ENCODE results near the gene ZBTB42. TPM values are rescaled to one million over a fixed set of nuclear protein-coding genes. Genes with fewer than 3 reads are reported as not detected.

Gene ZBTB42
- total RNA-seq, 1 experiment from 2014 or later = 16.5 TPM

DNA sequence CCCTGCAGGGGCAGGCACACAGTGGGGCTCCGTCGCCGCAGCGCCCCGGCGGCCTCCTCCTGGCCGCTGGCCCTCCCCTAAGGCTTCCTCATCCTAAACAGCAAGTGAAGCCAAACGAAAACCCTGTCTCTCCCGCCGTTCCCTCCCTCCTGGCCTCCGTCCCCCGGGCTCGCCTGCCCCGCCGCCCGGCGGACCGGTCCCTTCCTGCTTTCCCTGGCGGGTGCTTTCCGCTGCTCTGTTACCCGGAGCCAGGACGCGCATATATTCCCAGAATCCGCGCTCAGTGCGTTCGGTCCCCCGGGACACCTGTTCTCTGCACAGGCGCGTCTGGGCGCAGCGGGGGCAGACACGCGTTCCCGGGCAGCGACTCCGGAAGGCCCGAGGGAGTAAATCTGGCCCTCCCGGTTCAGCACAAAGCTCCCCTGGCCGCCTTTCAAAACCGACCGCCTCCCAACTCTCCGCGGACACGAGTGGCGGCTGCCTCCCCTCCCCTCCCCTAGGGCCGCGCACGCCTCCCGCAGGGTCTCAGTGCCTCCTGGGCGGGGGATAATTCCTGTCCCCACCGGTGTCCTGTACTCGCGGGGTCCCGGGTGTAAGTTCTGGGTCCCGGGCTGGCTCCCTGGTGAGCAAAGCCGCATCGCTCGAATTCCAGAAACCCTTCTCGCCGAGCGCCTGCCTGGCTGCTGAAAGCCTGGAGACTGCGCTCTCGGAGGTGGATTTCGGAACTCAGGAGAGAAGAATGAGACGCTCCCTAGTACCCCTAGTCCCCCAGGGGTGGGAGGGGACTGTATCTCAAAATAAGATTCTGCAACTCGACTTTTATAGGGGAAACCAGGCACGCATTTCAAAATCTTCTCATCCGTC, 42.8 kb downstream of the ZBTB42 start:
- no peak for TF ChIP-seq TCF7L2 (IDR thresholded peaks at IDR 0.05; ENCODE audit: low read depth, low read length)
- TF ChIP-seq SIN3A (IDR thresholded peaks at IDR 0.05; ENCODE audit: borderline replicate concordance, insufficient read depth, low read depth, low read length) = no peak
- TF ChIP-seq POLR2AphosphoS5 (IDR thresholded peaks at IDR 0.05; ENCODE audit: low read depth, low read length) = no peak
- TF ChIP-seq, protein P1, sequence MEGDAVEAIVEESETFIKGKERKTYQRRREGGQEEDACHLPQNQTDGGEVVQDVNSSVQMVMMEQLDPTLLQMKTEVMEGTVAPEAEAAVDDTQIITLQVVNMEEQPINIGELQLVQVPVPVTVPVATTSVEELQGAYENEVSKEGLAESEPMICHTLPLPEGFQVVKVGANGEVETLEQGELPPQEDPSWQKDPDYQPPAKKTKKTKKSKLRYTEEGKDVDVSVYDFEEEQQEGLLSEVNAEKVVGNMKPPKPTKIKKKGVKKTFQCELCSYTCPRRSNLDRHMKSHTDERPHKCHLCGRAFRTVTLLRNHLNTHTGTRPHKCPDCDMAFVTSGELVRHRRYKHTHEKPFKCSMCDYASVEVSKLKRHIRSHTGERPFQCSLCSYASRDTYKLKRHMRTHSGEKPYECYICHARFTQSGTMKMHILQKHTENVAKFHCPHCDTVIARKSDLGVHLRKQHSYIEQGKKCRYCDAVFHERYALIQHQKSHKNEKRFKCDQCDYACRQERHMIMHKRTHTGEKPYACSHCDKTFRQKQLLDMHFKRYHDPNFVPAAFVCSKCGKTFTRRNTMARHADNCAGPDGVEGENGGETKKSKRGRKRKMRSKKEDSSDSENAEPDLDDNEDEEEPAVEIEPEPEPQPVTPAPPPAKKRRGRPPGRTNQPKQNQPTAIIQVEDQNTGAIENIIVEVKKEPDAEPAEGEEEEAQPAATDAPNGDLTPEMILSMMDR (IDR thresholded peaks at IDR 0.05) = no peak
- TF ChIP-seq, protein P2, sequence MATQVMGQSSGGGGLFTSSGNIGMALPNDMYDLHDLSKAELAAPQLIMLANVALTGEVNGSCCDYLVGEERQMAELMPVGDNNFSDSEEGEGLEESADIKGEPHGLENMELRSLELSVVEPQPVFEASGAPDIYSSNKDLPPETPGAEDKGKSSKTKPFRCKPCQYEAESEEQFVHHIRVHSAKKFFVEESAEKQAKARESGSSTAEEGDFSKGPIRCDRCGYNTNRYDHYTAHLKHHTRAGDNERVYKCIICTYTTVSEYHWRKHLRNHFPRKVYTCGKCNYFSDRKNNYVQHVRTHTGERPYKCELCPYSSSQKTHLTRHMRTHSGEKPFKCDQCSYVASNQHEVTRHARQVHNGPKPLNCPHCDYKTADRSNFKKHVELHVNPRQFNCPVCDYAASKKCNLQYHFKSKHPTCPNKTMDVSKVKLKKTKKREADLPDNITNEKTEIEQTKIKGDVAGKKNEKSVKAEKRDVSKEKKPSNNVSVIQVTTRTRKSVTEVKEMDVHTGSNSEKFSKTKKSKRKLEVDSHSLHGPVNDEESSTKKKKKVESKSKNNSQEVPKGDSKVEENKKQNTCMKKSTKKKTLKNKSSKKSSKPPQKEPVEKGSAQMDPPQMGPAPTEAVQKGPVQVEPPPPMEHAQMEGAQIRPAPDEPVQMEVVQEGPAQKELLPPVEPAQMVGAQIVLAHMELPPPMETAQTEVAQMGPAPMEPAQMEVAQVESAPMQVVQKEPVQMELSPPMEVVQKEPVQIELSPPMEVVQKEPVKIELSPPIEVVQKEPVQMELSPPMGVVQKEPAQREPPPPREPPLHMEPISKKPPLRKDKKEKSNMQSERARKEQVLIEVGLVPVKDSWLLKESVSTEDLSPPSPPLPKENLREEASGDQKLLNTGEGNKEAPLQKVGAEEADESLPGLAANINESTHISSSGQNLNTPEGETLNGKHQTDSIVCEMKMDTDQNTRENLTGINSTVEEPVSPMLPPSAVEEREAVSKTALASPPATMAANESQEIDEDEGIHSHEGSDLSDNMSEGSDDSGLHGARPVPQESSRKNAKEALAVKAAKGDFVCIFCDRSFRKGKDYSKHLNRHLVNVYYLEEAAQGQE (IDR thresholded peaks at IDR 0.05; ENCODE audit: insufficient read depth in 1 of 2, low read depth in 2 of 2, low read length in 1 of 2) = no peak
- DNase-seq (ENCODE audit: low read depth, low spot score) (no peak), ATAC-seq (peak; percentile 55)
- in situ Hi-C loops (cut with HindIII; ENCODE audit: low pct_unique_long_range_greater_than_20kb, low sequenced_read_pairs) (no loop called here), intact Hi-C loops (cut with micrococcal nuclease; ENCODE audit: unreplicated experiment) (no loop called here)
- Histone ChIP-seq H3K9me3 (ENCODE audit: control insufficient read depth, insufficient read depth, low read depth, low read length) (no peaks in the 10 kb centered on the region), H3K27ac (ENCODE audit: low read length) (no peak overlapping the region), H3K27me3 (ENCODE audit: control insufficient read depth, insufficient read depth, low read length) (peaks cover 2% of the 10 kb centered on the region; the same call in 1 of the 2 replicates), H3K4me3 (ENCODE audit: low read depth in 2 of 2, low read length in 2 of 2) (no peak overlapping the region), H3K36me3 (ENCODE audit: control insufficient read depth, insufficient read depth, low read length) (no peaks in the 10 kb centered on the region), H3K4me1 (ENCODE audit: control insufficient read depth, insufficient read depth, low read length) (no peaks in the 10 kb centered on the region)
- POLR2A ChIA-PET = no interaction called here
- CTCF ChIA-PET = no interaction called here
- BruUV-seq (replicated peaks) = no TSS peak

DNA sequence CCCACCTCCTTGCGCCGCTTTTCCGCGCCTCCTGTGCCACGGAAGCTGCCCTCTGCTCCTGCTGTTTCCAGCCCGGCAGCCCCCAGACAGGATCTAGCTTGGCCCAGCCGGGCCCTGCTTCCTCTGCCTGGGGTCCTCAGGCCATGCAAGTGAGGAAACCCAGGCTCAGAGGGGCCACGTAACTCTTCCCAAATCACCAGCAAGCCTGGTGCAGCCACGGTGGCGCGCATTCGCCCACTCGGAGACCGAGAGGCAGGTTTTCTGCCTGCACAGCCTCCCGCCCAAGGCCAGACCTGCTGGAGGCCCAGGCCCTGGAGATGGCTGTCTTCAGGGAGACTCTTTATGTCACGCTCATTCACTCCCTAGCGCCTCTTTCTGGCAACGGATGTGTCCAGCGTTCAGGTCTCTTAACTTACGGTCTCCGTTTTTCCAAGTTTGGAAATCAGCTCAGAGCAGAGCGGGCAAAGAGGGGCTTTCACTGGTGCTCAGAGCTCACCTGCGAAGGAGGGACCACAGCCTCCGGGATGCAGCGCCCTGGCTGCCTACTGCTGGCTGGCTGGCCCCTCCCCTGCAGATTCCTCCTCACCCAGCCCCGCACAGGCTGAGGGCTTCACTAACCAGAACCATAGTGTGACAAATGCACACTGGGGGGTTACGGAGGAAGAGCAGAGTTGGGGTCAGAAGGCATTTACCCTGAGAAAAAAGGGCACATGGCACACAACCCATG, 43.6 kb downstream of the ZBTB42 start:
- Histone ChIP-seq H3K4me3 (ENCODE audit: low read depth in 2 of 2, low read length in 2 of 2) (no peak overlapping the region), H3K36me3 (ENCODE audit: control insufficient read depth, insufficient read depth, low read length) (no peaks in the 10 kb centered on the region), H3K9me3 (ENCODE audit: control insufficient read depth, insufficient read depth, low read depth, low read length) (no peaks in the 10 kb centered on the region), H3K27ac (ENCODE audit: low read length) (no peak overlapping the region), H3K4me1 (ENCODE audit: control insufficient read depth, insufficient read depth, low read length) (no peaks in the 10 kb centered on the region), H3K27me3 (ENCODE audit: control insufficient read depth, insufficient read depth, low read length) (peaks cover 2% of the 10 kb centered on the region; the same call in 1 of the 2 replicates)
- ChIA-PET CTCF (no interaction called here), POLR2A (no interaction called here)
- TF ChIP-seq, protein P1 (IDR thresholded peaks at IDR 0.05) = no peak
- TF ChIP-seq TCF7L2 (IDR thresholded peaks at IDR 0.05; ENCODE audit: low read depth, low read length) (no peak), SIN3A (IDR thresholded peaks at IDR 0.05; ENCODE audit: borderline replicate concordance, insufficient read depth, low read depth, low read length) (no peak), POLR2AphosphoS5 (IDR thresholded peaks at IDR 0.05; ENCODE audit: low read depth, low read length) (no peak)
- TF ChIP-seq, protein P2 (IDR thresholded peaks at IDR 0.05; ENCODE audit: insufficient read depth in 1 of 2, low read depth in 2 of 2, low read length in 1 of 2) = no peak
- in situ Hi-C loops (cut with HindIII; ENCODE audit: low pct_unique_long_range_greater_than_20kb, low sequenced_read_pairs) (no loop called here), intact Hi-C loops (cut with micrococcal nuclease; ENCODE audit: unreplicated experiment) (no loop called here)
- ATAC-seq = 0 out of 2 replicates have a peak, but pooled peaks have one; percentile 42
- DNase-seq (ENCODE audit: low read depth, low spot score) = no peak
- no TSS peak for BruUV-seq (replicated peaks)
